GM19043 (cell line): ENCODE data around the gene NFATC1.

Experiments used
- ATAC-seq: cut with Tn5 transposase; IDR thresholded peaks from one replicate; pipeline ENCODE4 v1.9.1; 2021; ENCODE audit warnings: low read depth; ENCODE audit not compliant: unreplicated experiment

NFATC1 gene

DNA sequence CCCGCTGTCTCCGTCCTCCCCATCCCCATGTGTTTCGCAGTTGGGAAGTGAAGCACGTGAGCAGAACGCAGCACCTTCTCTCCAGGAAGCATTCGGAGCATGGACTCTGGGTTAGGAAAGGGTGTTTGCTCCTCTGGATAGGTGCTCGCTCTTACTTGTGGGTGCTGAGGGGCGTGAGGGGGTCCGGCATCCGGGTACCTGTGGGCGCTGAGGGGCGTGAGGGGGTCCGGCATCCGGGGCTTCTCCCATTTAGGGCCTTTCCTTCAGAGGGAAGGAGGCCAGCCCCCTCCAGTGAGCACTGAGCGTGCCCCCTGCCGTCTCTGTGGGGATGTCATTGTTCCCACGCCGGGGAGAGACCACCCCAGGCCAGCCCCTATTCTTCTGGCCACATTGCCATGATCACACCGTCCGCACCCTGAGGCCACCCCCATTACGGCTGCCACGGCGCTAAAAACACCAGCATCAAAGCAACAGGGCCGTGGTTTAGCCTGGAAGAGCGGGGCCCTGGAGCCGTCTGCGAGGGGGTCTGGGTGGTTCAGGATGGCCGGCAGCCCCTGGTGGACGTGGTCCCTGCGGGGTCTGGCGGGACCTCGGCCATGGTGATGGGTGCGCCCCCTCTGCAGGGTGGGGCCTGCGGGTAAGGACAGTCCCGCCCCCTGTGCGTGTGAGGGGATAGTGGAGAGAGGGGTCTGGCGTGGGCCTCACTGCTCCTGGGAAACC lies 41.0 kb downstream of the NFATC1 start:
- no peak for ATAC-seq

DNA sequence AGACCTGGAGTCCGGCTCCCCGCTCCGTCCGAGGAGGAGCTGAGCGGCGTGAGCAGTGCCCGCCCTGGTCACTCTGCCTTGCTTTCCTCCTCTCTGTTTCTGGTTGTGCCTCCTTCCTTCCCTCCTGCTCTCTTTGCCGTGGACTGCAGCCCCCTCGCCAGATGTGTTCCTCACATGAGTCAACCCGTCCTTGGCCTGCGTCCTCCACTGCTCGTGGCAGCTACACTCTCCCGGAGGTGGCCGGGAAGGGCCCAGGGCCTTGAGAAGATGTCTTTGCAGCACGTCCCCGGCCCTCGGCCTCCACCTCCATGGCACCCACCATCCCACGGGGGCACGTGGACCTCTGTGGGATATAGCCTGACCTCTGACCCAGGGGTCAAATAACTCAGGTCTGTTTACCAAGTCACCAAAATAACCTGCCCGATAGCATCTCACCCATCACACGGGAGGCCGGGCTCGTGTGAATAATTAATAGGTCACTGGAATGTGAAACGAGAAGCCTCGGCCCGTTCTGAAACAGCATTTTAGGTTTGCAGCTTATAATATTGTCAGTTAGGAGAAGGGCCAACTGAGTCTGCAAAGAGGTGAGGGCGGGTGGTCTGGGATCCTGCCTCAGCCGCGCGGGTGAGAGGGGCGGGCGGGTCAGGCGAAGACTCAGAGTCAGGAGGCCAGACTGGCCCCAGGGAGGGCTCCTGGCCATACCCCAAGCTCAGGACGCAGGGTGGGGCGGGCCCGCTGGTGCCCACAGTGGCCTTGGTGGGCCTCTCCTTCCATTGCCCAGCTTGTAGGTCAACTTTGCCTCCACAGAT lies 42.6 kb downstream of the NFATC1 start:
- no peak for ATAC-seq

GRCh38 chr18:79438898-79439627 lies 43.3 kb downstream of the NFATC1 start:
- ATAC-seq, result no peak

GRCh38 chr18:79439628-79440023 lies 43.9 kb downstream of the NFATC1 start:
- ATAC-seq, result no peak

DNA sequence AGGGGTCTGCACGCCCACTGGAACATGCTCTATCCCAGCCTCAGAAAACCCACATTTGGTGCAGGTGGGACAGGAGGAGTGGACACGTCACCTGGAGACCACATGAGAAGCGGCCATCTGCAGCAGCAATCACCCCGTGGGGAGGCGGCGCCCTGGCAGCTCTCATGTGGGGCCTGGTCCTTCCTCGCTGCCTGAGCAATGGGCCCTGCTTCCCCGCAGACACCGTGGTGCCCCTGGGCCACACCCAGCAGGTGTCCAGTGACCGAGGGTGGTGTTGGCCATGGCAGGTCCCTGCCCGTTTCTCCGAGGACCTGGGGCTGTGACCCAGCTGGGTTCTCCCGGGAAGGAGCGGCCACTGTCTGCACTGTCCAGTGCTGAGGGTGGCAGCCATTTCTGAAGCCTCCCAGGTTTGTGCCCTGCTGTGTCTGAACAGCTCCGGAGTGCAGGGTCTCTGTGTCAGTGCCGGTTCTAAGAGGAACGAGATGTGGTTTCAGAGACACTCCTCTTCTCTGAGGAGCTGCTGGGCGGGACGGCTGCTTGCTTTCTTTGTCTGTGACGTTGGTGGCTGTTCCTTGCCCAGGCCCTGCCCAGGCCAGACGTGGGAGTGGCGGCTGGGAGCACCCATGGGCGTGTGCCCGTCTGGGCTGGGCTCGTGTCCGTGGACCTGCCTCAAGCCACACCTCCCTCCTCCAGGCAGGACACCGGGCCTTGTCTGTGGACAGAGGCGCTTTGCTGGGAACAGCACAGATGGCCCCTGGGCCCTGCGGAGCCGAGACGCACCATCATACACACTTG lies 44.8 kb downstream of the NFATC1 start:
- no peak for ATAC-seq

- no peak for ATAC-seq
These were observed 45.7 kb downstream of the NFATC1 start for GRCh38 chr18:79441420-79441819.

DNA sequence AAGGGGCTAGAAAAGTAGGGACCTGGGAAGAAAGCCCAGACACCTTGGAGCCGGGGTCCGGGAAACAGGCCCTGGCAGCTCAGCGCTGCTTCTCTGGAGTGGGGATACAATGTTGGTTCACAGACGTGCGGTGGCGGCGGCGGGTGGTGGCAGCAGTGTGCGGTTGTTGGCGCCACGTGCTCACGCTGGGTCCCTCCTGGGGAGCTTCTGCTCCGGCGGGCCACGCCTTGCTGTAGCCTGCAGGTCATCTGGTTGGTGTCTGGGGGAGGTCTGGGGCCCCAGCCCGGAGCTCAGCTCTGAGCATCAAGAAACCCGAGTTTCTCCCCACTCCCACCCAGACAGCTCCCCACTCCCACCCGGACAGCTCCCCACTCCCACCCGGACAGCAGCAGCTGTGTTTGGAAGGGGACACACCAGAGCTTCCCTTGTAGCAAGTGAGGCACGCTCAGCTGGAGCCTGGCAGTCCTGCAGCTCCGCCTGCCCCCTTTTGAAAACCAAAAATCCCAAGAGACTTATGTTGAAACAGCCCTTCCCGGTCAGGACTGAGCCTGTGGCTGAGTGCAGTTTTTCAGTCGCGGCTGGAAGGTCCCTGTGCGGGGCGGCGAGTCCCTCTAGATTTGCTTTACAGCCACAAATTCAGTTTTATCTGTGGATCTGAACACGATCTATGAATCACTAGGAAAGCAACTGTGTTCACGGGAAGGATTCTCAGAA lies 46.9 kb downstream of the NFATC1 start:
- ATAC-seq, result no peak

- no peak for ATAC-seq
These were observed 49.5 kb downstream of the NFATC1 start for GRCh38 chr18:79445221-79445620.

- no peak for ATAC-seq
These were observed 50.2 kb downstream of the NFATC1 start for GRCh38 chr18:79445696-79446561.

DNA sequence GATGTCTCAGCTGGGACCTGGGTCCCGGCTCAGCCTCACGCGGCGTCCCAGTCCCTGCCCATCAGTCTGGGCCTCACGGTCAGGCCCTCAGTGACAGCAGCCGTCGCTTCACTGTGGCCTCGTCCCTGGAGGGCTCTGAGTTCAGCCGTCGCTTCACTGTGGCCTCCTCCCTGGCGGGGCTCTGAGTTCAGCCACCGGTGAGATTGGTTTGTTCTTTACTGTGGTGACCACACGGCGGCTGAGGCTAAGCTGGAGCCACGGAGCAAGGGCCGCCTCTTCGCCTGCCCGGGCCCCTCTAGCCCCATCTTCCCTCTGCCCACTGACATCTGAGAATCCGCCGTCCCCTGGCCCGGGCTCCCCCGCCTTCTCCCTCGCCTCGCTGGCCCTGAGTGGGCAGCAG lies 51.2 kb downstream of the NFATC1 start:
- ATAC-seq, result no peak

- no peak for ATAC-seq
These were observed 52.1 kb downstream of the NFATC1 start for GRCh38 chr18:79447703-79448367.

GRCh38 chr18:79448621-79449020 lies 52.9 kb downstream of the NFATC1 start:
- no peak for ATAC-seq

GRCh38 chr18:79449551-79450288 lies 54.0 kb downstream of the NFATC1 start:
- no peak for ATAC-seq

DNA sequence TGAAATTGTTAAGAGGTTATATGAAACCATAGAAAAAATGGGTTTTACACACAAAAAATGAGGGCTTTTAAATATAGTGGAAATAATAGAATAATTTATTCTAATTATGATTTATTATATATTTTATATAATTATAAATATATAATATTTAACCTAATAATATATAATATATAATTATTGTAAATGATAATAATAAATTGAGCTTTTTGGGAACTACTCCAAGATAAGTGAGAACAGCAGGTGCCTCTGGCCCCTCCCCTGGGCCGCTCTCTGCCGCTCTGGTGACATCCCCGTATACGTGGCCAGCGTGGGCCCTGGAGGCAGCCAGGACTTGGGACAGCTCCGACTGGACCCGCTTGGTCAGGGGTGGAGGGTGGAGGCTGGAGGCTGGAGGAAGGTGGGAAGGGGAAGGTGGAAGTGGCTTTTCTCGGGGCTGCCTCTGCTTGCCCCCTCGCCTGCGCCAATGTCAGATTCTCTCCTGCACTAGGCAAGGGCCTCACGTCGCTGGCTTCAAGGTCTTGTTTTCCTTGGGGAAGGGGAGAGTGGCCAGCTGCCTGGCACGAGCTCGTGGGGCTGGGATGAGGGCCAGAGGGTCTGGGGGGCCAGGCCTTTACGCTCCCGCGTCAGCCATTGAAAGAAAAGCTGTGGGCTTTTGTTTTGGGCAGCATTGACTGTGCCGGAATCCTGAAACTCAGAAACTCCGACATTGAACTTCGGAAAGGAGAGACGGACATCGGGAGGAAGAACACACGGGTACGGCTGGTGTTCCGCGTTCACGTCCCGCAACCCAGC lies 54.8 kb downstream of the NFATC1 start:
- no peak for ATAC-seq

- no peak for ATAC-seq
These were observed 55.8 kb downstream of the NFATC1 start for GRCh38 chr18:79451237-79452125.
